Measurements from ENCODE around the gene PIGX. TPM values are rescaled to one million over a fixed set of nuclear protein-coding genes. Genes with fewer than 3 reads are reported as not detected.

The PIGX gene
- total and polyA plus RNA-seq, 3 experiments from 2014 or later: 38.7 to 50.5 (median 49.0) TPM

- no peak overlapping the region for H3K27ac ChIP-seq (ENCODE audit: low read depth, low read length)
- POLR2A ChIA-PET: no interaction called here
- Mint-ChIP-seq H3K36me3 (peaks cover 0 to 21% (median 6%) of the 10 kb centered on the region in 3 donors), H3K4me3 (no peak overlapping the region), H3K27me3 (no peaks in the 10 kb centered on the region), H3K9me3 (no peaks in the 10 kb centered on the region), H3K27ac (peak overlapping the region in 5 of 8 donors; percentile 16 to 80 (median 56)), H3K4me1 (peaks cover 56 to 80% (median 80%) of the 10 kb centered on the region in 3 donors)
- H3K27me3 ChIP-seq (ENCODE audit: insufficient read depth, low read length, poor library complexity, severe bottlenecking): no peaks in the 10 kb centered on the region
- H3K4me3 ChIP-seq (ENCODE audit: low read length): no peak overlapping the region
- CTCF ChIA-PET: no interaction called here
- H3K9me3 ChIP-seq (ENCODE audit: low read length): no peaks in the 10 kb centered on the region
- no peak for DNase-seq
- peaks cover 47% of the 10 kb centered on the region for H3K4me1 ChIP-seq (ENCODE audit: insufficient read depth, low read length)
- no peaks in the 10 kb centered on the region for H3K36me3 ChIP-seq (ENCODE audit: insufficient read depth, low read length)
These were observed 59.9 kb downstream of the PIGX start for GRCh38 chr3:196772102-196772501.

- no peaks in the 10 kb centered on the region for H3K27me3 ChIP-seq (ENCODE audit: insufficient read depth, low read length, poor library complexity, severe bottlenecking)
- no peak for DNase-seq
- ChIA-PET POLR2A (no interaction called here), CTCF (no interaction called here)
- peaks cover 47% of the 10 kb centered on the region for H3K4me1 ChIP-seq (ENCODE audit: insufficient read depth, low read length)
- no peak overlapping the region for H3K27ac ChIP-seq (ENCODE audit: low read depth, low read length)
- no peak overlapping the region for H3K27ac Mint-ChIP-seq
- peaks cover 60 to 79% (median 79%) of the 10 kb centered on the region in 3 donors for H3K4me1 Mint-ChIP-seq
- H3K9me3 Mint-ChIP-seq: no peaks in the 10 kb centered on the region
- no peak overlapping the region for H3K4me3 ChIP-seq (ENCODE audit: low read length)
- H3K27me3 Mint-ChIP-seq: no peaks in the 10 kb centered on the region
- H3K9me3 ChIP-seq (ENCODE audit: low read length): no peaks in the 10 kb centered on the region
- H3K36me3 Mint-ChIP-seq: peaks cover 0 to 24% (median 6%) of the 10 kb centered on the region in 3 donors
- no peak overlapping the region for H3K4me3 Mint-ChIP-seq
- no peaks in the 10 kb centered on the region for H3K36me3 ChIP-seq (ENCODE audit: insufficient read depth, low read length)
These were observed 60.7 kb downstream of the PIGX start for GRCh38 chr3:196772897-196773296.

DNA sequence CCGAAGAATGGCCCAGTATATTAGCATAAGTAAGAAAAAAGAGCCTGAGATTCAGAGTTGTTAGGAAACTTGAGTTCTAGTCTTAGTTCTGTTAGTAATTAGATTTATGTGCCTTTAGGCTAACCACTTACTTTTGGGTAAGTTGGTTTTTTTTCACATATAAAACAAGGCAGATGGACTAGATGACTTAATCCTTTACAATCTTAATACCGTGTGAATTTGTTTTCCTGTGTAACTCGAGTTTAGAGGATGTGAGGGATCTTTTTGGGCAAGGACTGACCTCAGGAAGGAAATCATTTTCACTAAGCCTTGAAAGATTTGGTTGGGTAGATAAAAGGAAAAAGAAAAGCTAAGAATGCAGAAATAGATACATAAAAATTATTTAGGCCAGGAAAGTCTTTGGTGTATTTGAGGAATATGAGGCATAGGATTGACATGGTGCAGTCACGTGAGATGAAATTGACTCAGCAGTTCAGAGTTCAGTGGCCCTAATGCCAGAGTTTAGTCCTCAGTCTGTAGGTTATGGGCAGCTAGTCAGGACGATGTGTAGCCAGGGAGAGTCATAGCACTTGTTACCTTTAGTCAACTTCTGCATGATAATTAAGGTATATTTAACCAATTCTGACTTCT lies 62.1 kb downstream of the PIGX start:
- no peak overlapping the region for H3K27ac ChIP-seq (ENCODE audit: low read depth, low read length)
- peaks cover 58% of the 10 kb centered on the region for H3K4me1 ChIP-seq (ENCODE audit: insufficient read depth, low read length)
- ChIA-PET POLR2A (no interaction called here), CTCF (no interaction called here)
- no peaks in the 10 kb centered on the region for H3K27me3 ChIP-seq (ENCODE audit: insufficient read depth, low read length, poor library complexity, severe bottlenecking)
- peaks cover 0 to 33% (median 5%) of the 10 kb centered on the region in 3 donors for H3K36me3 Mint-ChIP-seq
- no peak for DNase-seq
- no peaks in the 10 kb centered on the region for H3K9me3 Mint-ChIP-seq
- no peaks in the 10 kb centered on the region for H3K36me3 ChIP-seq (ENCODE audit: insufficient read depth, low read length)
- no peak overlapping the region for H3K4me3 ChIP-seq (ENCODE audit: low read length)
- peak overlapping the region in 5 of 7 donors; percentile 14 to 75 (median 39) for H3K4me3 Mint-ChIP-seq
- no peaks in the 10 kb centered on the region for H3K9me3 ChIP-seq (ENCODE audit: low read length)
- peaks cover 69 to 89% (median 88%) of the 10 kb centered on the region in 3 donors for H3K4me1 Mint-ChIP-seq
- H3K27me3 Mint-ChIP-seq: no peaks in the 10 kb centered on the region
- H3K27ac Mint-ChIP-seq: peak overlapping the region; percentile 22 to 89 (median 73)

DNA sequence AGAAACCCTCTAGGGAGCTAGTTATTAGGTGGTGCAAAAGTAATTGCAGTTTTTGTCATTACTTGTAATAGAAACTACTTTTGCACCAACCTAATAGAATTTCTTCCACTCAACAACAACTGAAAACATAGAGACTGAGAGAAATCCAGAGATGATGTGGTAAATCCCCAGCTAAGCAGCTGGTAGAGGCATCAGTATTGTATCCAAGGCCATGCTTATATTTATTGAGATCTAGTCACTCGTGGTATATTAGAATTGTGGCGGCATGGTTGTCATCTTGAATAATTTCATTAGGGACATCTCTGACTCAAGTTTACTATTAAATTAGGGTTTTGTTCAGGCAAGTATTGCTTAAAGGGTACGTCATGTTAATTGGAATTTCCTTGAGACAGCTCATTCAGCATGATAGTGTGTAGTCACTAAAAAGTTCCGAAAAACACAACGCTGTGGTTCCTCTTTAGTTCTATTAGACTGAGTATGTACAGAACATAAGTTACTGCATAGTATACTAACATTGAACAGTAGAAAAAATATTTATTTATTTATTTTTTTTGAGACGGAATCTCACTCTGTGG lies 62.8 kb downstream of the PIGX start:
- no peak overlapping the region for H3K4me3 ChIP-seq (ENCODE audit: low read length)
- Mint-ChIP-seq H3K36me3 (peaks cover 3 to 37% (median 9%) of the 10 kb centered on the region in 3 donors), H3K4me1 (peaks cover 72 to 92% (median 88%) of the 10 kb centered on the region in 3 donors), H3K4me3 (peak overlapping the region in 4 of 7 donors; percentile 1 to 75 (median 48)), H3K9me3 (no peaks in the 10 kb centered on the region), H3K27ac (peak overlapping the region in 5 of 8 donors; percentile 16 to 89 (median 77)), H3K27me3 (no peaks in the 10 kb centered on the region)
- H3K36me3 ChIP-seq (ENCODE audit: insufficient read depth, low read length): no peaks in the 10 kb centered on the region
- no peak overlapping the region for H3K27ac ChIP-seq (ENCODE audit: low read depth, low read length)
- no peaks in the 10 kb centered on the region for H3K27me3 ChIP-seq (ENCODE audit: insufficient read depth, low read length, poor library complexity, severe bottlenecking)
- ChIA-PET POLR2A (no interaction called here), CTCF (no interaction called here)
- no peaks in the 10 kb centered on the region for H3K9me3 ChIP-seq (ENCODE audit: low read length)
- no peak for DNase-seq
- peaks cover 58% of the 10 kb centered on the region for H3K4me1 ChIP-seq (ENCODE audit: insufficient read depth, low read length)

GRCh38 chr3:196775938-196776337 lies 63.8 kb downstream of the PIGX start:
- no peak overlapping the region for H3K27ac ChIP-seq (ENCODE audit: low read depth, low read length)
- peak overlapping the region in 1 of 7 donors; percentile 30 for H3K4me3 Mint-ChIP-seq
- peaks cover 7 to 42% (median 13%) of the 10 kb centered on the region in 3 donors for H3K36me3 Mint-ChIP-seq
- no peaks in the 10 kb centered on the region for H3K27me3 Mint-ChIP-seq
- no peaks in the 10 kb centered on the region for H3K9me3 Mint-ChIP-seq
- H3K9me3 ChIP-seq (ENCODE audit: low read length): no peaks in the 10 kb centered on the region
- CTCF ChIA-PET: no interaction called here
- peaks cover 56% of the 10 kb centered on the region for H3K4me1 ChIP-seq (ENCODE audit: insufficient read depth, low read length)
- no peaks in the 10 kb centered on the region for H3K36me3 ChIP-seq (ENCODE audit: insufficient read depth, low read length)
- POLR2A ChIA-PET: no interaction called here
- peak overlapping the region in 3 of 8 donors; percentile 8 to 32 (median 8) for H3K27ac Mint-ChIP-seq
- no peak overlapping the region for H3K4me3 ChIP-seq (ENCODE audit: low read length)
- DNase-seq: no peak
- peaks cover 73 to 89% (median 88%) of the 10 kb centered on the region in 3 donors for H3K4me1 Mint-ChIP-seq
- no peaks in the 10 kb centered on the region for H3K27me3 ChIP-seq (ENCODE audit: insufficient read depth, low read length, poor library complexity, severe bottlenecking)

- no peaks in the 10 kb centered on the region for H3K27me3 Mint-ChIP-seq
- no peaks in the 10 kb centered on the region for H3K9me3 Mint-ChIP-seq
- no peaks in the 10 kb centered on the region for H3K27me3 ChIP-seq (ENCODE audit: insufficient read depth, low read length, poor library complexity, severe bottlenecking)
- H3K4me1 ChIP-seq (ENCODE audit: insufficient read depth, low read length): peaks cover 39% of the 10 kb centered on the region
- H3K36me3 ChIP-seq (ENCODE audit: insufficient read depth, low read length): peaks cover under 1% of the 10 kb centered on the region
- H3K27ac ChIP-seq (ENCODE audit: low read depth, low read length): no peak overlapping the region
- ChIA-PET CTCF (no interaction called here), POLR2A (no interaction called here)
- no peaks in the 10 kb centered on the region for H3K9me3 ChIP-seq (ENCODE audit: low read length)
- DNase-seq: no peak
- H3K4me3 ChIP-seq (ENCODE audit: low read length): no peak overlapping the region
- H3K4me3 Mint-ChIP-seq: no peak overlapping the region
- H3K4me1 Mint-ChIP-seq: peaks cover 64 to 81% (median 80%) of the 10 kb centered on the region in 3 donors
- peak overlapping the region in 4 of 8 donors; percentile 15 to 50 (median 18) for H3K27ac Mint-ChIP-seq
- H3K36me3 Mint-ChIP-seq: peaks cover 12 to 47% (median 14%) of the 10 kb centered on the region in 3 donors
These were observed 65.7 kb downstream of the PIGX start for GRCh38 chr3:196777836-196778235.

DNA sequence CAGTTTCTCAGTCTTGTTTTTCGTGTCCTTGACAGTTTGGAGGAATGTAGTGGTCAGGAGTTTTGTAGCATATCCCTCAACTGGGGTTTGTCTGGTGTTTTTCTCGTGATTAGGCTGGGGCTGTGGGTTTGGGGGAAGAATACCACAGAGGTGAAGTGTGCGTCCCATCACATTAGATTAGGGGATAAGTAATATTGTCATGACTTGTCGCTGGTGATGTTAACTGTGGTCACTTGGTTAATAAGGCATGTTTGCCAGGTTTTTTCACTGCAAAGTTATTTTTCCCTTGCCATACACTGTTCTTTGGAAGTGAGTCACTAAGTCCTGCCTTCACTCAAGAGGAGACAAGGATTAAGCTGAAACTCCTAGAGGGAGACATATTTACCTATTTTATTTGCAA lies 66.6 kb downstream of the PIGX start:
- no peaks in the 10 kb centered on the region for H3K9me3 ChIP-seq (ENCODE audit: low read length)
- no peaks in the 10 kb centered on the region for H3K9me3 Mint-ChIP-seq
- peaks cover 12 to 56% (median 22%) of the 10 kb centered on the region in 3 donors for H3K36me3 Mint-ChIP-seq
- no peaks in the 10 kb centered on the region for H3K27me3 ChIP-seq (ENCODE audit: insufficient read depth, low read length, poor library complexity, severe bottlenecking)
- peaks cover 34% of the 10 kb centered on the region for H3K4me1 ChIP-seq (ENCODE audit: insufficient read depth, low read length)
- peak overlapping the region in 7 of 8 donors; percentile 10 to 74 (median 52) for H3K27ac Mint-ChIP-seq
- no peak for DNase-seq
- H3K36me3 ChIP-seq (ENCODE audit: insufficient read depth, low read length): peaks cover 9% of the 10 kb centered on the region
- ChIA-PET POLR2A (no interaction called here), CTCF (no interaction called here)
- H3K27ac ChIP-seq (ENCODE audit: low read depth, low read length): no peak overlapping the region
- H3K27me3 Mint-ChIP-seq: no peaks in the 10 kb centered on the region
- no peak overlapping the region for H3K4me3 ChIP-seq (ENCODE audit: low read length)
- H3K4me3 Mint-ChIP-seq: no peak overlapping the region
- peaks cover 60 to 76% (median 75%) of the 10 kb centered on the region in 3 donors for H3K4me1 Mint-ChIP-seq

- H3K27me3 Mint-ChIP-seq: no peaks in the 10 kb centered on the region
- H3K36me3 Mint-ChIP-seq: peaks cover 21 to 72% (median 30%) of the 10 kb centered on the region in 3 donors
- Histone ChIP-seq H3K27me3 (ENCODE audit: insufficient read depth, low read length, poor library complexity, severe bottlenecking) (no peaks in the 10 kb centered on the region), H3K9me3 (ENCODE audit: low read length) (no peaks in the 10 kb centered on the region), H3K4me3 (ENCODE audit: low read length) (no peak overlapping the region), H3K4me1 (ENCODE audit: insufficient read depth, low read length) (peaks cover 11% of the 10 kb centered on the region), H3K36me3 (ENCODE audit: insufficient read depth, low read length) (peaks cover 11% of the 10 kb centered on the region), H3K27ac (ENCODE audit: low read depth, low read length) (no peak overlapping the region)
- CTCF ChIA-PET: no interaction called here
- H3K9me3 Mint-ChIP-seq: no peaks in the 10 kb centered on the region
- POLR2A ChIA-PET: no interaction called here
- DNase-seq: no peak
- H3K4me3 Mint-ChIP-seq: no peak overlapping the region
- H3K27ac Mint-ChIP-seq: peak overlapping the region in 3 of 8 donors; percentile 14 to 64 (median 34)
- peaks cover 39 to 64% (median 62%) of the 10 kb centered on the region in 3 donors for H3K4me1 Mint-ChIP-seq
These were observed 70.3 kb downstream of the PIGX start for GRCh38 chr3:196782511-196782910.

Data from CD8-positive, alpha-beta memory T cell (primary cell).